Vagina (tissue), 2 donors: ENCODE measurements around the gene CCDC88C. TPM values are rescaled to one million over a fixed set of nuclear protein-coding genes. Genes with fewer than 3 reads are reported as not detected.
A peak's percentile ranks its signal among the peaks of the same experiment; 100 is the strongest.
"Not testable (repeated sequence)": the region's sequence is repeated elsewhere in the genome, so short reads cannot be mapped to it uniquely, and the experiment has no call there.

Experiments
- DNase-seq, 2 donors: peaks; one replicate each; pipeline ENCODE4 v3.0.0-alpha.2; 2017; ENCODE audit errors: extremely low spot score in 2 of 2
- H3K27ac ChIP-seq: fragments of 200-600 bp; sonication (generic); one replicate; pipeline ENCODE4 v1.5.1; 2019
- H3K27me3 ChIP-seq: fragments of 200-600 bp; sonication (generic); one replicate; pipeline ENCODE4 v1.5.1; 2019
- H3K36me3 ChIP-seq, 2 donors: fragments of 200-600 bp; sonication (generic); one replicate each; pipeline ENCODE4 v1.5.1; 2017 to 2019
- H3K4me1 ChIP-seq: fragments of 200-600 bp; sonication (generic); one replicate; pipeline ENCODE4 v1.5.1; 2019
- H3K4me3 ChIP-seq, 2 donors: fragments of 200-600 bp; sonication (generic); 1 replicate in 1 of 2; 2 replicates in 1 of 2; pipeline ENCODE4 v1.5.1; 2016 to 2019
- H3K9me3 ChIP-seq: fragments of 200-600 bp; sonication (generic); one replicate; pipeline ENCODE4 v1.5.1; 2019
- CTCF ChIP-seq, 3 experiments: fragments of 450-650 bp in 2 of 3; fragments of 200-600 bp in 1 of 3; sonication (generic) in 1 of 3; IDR thresholded peaks; one replicate each; pipeline ENCODE4 v1.5.1; 2017 to 2019; ENCODE audit warnings: antibody characterized with exemption in 3 of 3, mild to moderate bottlenecking in 2 of 3, moderate library complexity in 2 of 3
- POLR2A ChIP-seq, 2 donors: fragments of 450-650 bp; IDR thresholded peaks; one replicate each; pipeline ENCODE4 v1.6.1; 2017; ENCODE audit warnings: antibody characterized with exemption in 2 of 2, mild to moderate bottlenecking in 2 of 2, moderate library complexity in 2 of 2
- POLR2AphosphoS5 ChIP-seq, 2 donors: sonication (generic); formaldehyde crosslinking; IDR thresholded peaks; one replicate each; pipeline ENCODE4 v1.9.0; 2017; ENCODE audit warnings: antibody characterized with exemption in 2 of 2, mild to moderate bottlenecking in 2 of 2, low read depth in 1 of 2; ENCODE audit not compliant: insufficient read depth in 1 of 2
- intact Hi-C: fragments of 100-400 bp; cut with DNase I; formaldehyde crosslinking; loops from one replicate; pipeline ENCODE4 v1.15.1; 2023
- total RNA-seq: library from RNA; depleted of rRNA; stranded (reverse); fragments of >200 nt; gene quantifications from one replicate; pipeline ENCODE4 v1.2.3, GENCODE V29; 2016

Gene CCDC88C
- total RNA-seq, 1 donor from 2014 or later = 42.2 TPM

- peaks cover 39% of the 10 kb centered on the region for H3K4me1 ChIP-seq
- H3K27me3 ChIP-seq = no peaks in the 10 kb centered on the region
- TF ChIP-seq CTCF (IDR thresholded peaks at IDR 0.05) (no peak), POLR2A (IDR thresholded peaks at IDR 0.05) (no peak), POLR2AphosphoS5 (IDR thresholded peaks at IDR 0.05; ENCODE audit: insufficient read depth in 1 of 2, low read depth in 1 of 2) (no peak)
- peak overlapping the region; percentile 71 for H3K27ac ChIP-seq
- no peaks in the 10 kb centered on the region for H3K9me3 ChIP-seq
- intact Hi-C loops = no loop called here
- H3K36me3 ChIP-seq = no peaks in the 10 kb centered on the region
- H3K4me3 ChIP-seq = peak overlapping the region; percentile 55 to 68
- no peak for DNase-seq
These were observed 164.5 kb downstream of the CCDC88C start for GRCh38 chr14:91252871-91253794.

- H3K4me1 ChIP-seq = peaks cover 26% of the 10 kb centered on the region
- intact Hi-C loops = no loop called here
- no peak for DNase-seq
- no peaks in the 10 kb centered on the region for H3K9me3 ChIP-seq
- H3K4me3 ChIP-seq = no peak overlapping the region
- H3K36me3 ChIP-seq = no peaks in the 10 kb centered on the region
- no peak for TF ChIP-seq POLR2A (IDR thresholded peaks at IDR 0.05)
- TF ChIP-seq POLR2AphosphoS5 (IDR thresholded peaks at IDR 0.05; ENCODE audit: insufficient read depth in 1 of 2, low read depth in 1 of 2) = no peak
- no peak for TF ChIP-seq CTCF (IDR thresholded peaks at IDR 0.05)
- no peaks in the 10 kb centered on the region for H3K27me3 ChIP-seq
- peak overlapping the region; percentile 2 for H3K27ac ChIP-seq
These were observed 166.7 kb downstream of the CCDC88C start for GRCh38 chr14:91250912-91251311.

GRCh38 chr14:91249841-91250616, 167.6 kb downstream of the CCDC88C start:
- intact Hi-C loops = no loop called here
- Histone ChIP-seq H3K36me3 (no peaks in the 10 kb centered on the region), H3K27ac (no peak overlapping the region), H3K9me3 (no peaks in the 10 kb centered on the region), H3K27me3 (no peaks in the 10 kb centered on the region), H3K4me1 (peaks cover 30% of the 10 kb centered on the region), H3K4me3 (no peak overlapping the region)
- TF ChIP-seq CTCF (IDR thresholded peaks at IDR 0.05) = no peak
- no peak for TF ChIP-seq POLR2A (IDR thresholded peaks at IDR 0.05)
- no peak for TF ChIP-seq POLR2AphosphoS5 (IDR thresholded peaks at IDR 0.05; ENCODE audit: insufficient read depth in 1 of 2, low read depth in 1 of 2)
- no peak for DNase-seq

- DNase-seq = no peak
- Histone ChIP-seq H3K27ac (no peak overlapping the region), H3K4me1 (peaks cover 41% of the 10 kb centered on the region), H3K27me3 (no peaks in the 10 kb centered on the region), H3K4me3 (no peak overlapping the region), H3K36me3 (no peaks in the 10 kb centered on the region), H3K9me3 (no peaks in the 10 kb centered on the region)
- intact Hi-C loops = no loop called here
- TF ChIP-seq CTCF (IDR thresholded peaks at IDR 0.05) (no peak), POLR2AphosphoS5 (IDR thresholded peaks at IDR 0.05; ENCODE audit: insufficient read depth in 1 of 2, low read depth in 1 of 2) (no peak), POLR2A (IDR thresholded peaks at IDR 0.05) (no peak)
These were observed 171.4 kb downstream of the CCDC88C start for GRCh38 chr14:91246051-91246852.

- H3K36me3 ChIP-seq, H3K27me3 ChIP-seq, H3K4me3 ChIP-seq, DNase-seq, H3K9me3 ChIP-seq, H3K27ac ChIP-seq, intact Hi-C loops: not testable (repeated sequence)
- H3K4me1 ChIP-seq = peaks cover 34% of the 10 kb centered on the region
These were observed 172.0 kb downstream of the CCDC88C start for GRCh38 chr14:91245616-91246015.
